Dendritic cell treated with granulocyte-macrophage colony-stimulating factor and Interleukin-4, amounts not matched to agents 40 ng/mL and 50 ng/mL, for 4 days (primary cell): Measurements from ENCODE around the gene DNAJB2.
"Not testable (repeated sequence)": the region's sequence is repeated elsewhere in the genome, so short reads cannot be mapped to it uniquely, and the experiment has no call there.

Experiments used
- H3K27ac Mint-ChIP-seq: one replicate; pipeline ENCODE4 v1.8.0; 2022; ENCODE audit warnings: mild to moderate bottlenecking, mixed read lengths
- H3K27me3 Mint-ChIP-seq: one replicate; pipeline ENCODE4 v1.8.0; 2022; ENCODE audit warnings: mild to moderate bottlenecking, mixed read lengths
- H3K36me3 Mint-ChIP-seq: one replicate; pipeline ENCODE4 v1.8.0; 2022; ENCODE audit warnings: low read depth, mixed read lengths
- H3K4me1 Mint-ChIP-seq: one replicate; pipeline ENCODE4 v1.8.0; 2022; ENCODE audit warnings: low read depth, mixed read lengths
- H3K4me3 Mint-ChIP-seq: one replicate; pipeline ENCODE4 v1.8.0; 2022; ENCODE audit warnings: mild to moderate bottlenecking, moderate library complexity, mixed read lengths
- H3K9me3 Mint-ChIP-seq: one replicate; pipeline ENCODE4 v1.8.0; 2022; ENCODE audit warnings: mixed read lengths
- intact Hi-C: fragments of 100-400 bp; cut with micrococcal nuclease; formaldehyde crosslinking; loops from one replicate; pipeline ENCODE4 v1.15.0; 2022

The DNAJB2 gene

GRCh38 chr2:219284501-219285372 lies 5.6 kb downstream of the DNAJB2 start:
- Mint-ChIP-seq H3K4me1 (peaks cover 52% of the 10 kb centered on the region), H3K27ac (peak overlapping the region; percentile 44), H3K27me3 (peaks cover 1% of the 10 kb centered on the region), H3K36me3 (peaks cover 69% of the 10 kb centered on the region), H3K4me3 (no peak overlapping the region), H3K9me3 (no peaks in the 10 kb centered on the region)
- intact Hi-C loops: no loop called here

- Mint-ChIP-seq H3K4me1 (peaks cover 48% of the 10 kb centered on the region), H3K4me3 (no peak overlapping the region), H3K36me3 (peaks cover 63% of the 10 kb centered on the region), H3K9me3 (no peaks in the 10 kb centered on the region), H3K27me3 (peaks cover 6% of the 10 kb centered on the region), H3K27ac (peak overlapping the region; percentile 44)
- intact Hi-C loops: no loop called here
Observed at GRCh38 chr2:219285373-219285735, 6.2 kb downstream of the DNAJB2 start.

DNA sequence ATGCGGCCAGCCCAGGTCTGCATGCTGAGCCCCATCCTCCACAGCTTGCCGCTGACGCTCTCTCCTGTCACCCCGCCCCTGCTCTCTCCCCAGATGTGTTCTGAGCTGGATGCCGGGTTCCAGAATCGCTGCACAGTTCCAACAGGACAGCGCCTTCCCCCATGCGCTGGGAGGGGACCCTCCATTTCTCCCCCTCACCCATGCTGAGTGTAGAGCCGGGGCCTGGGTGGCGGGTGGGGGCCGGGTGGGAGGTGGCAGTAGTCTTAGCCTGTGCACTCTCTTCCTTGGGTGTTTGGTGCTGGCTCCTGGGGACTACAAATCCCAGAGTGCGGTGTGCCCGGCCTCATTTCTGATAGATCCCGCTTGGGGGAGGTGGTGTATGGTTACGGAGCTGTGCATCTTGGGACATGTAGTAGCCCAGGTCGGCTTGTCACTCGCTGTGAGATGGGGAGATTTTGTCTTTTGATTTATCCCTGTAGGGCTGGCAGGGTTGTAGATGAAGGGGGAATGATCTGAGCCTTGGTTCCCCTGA lies 6.8 kb downstream of the DNAJB2 start:
- intact Hi-C loops: no loop called here
- Mint-ChIP-seq H3K27ac (no peak overlapping the region), H3K27me3 (peaks cover 6% of the 10 kb centered on the region), H3K9me3 (no peaks in the 10 kb centered on the region), H3K4me1 (peaks cover 42% of the 10 kb centered on the region), H3K36me3 (peaks cover 57% of the 10 kb centered on the region), H3K4me3 (no peak overlapping the region)

- intact Hi-C loops: no loop called here
- peaks cover 36% of the 10 kb centered on the region for H3K4me1 Mint-ChIP-seq
- H3K36me3 Mint-ChIP-seq: peaks cover 51% of the 10 kb centered on the region
- H3K27ac Mint-ChIP-seq: no peak overlapping the region
- H3K27me3 Mint-ChIP-seq: peaks cover 6% of the 10 kb centered on the region
- H3K4me3 Mint-ChIP-seq: no peak overlapping the region
- H3K9me3 Mint-ChIP-seq: no peaks in the 10 kb centered on the region
Observed at GRCh38 chr2:219286436-219287115, 7.4 kb downstream of the DNAJB2 start.

DNA sequence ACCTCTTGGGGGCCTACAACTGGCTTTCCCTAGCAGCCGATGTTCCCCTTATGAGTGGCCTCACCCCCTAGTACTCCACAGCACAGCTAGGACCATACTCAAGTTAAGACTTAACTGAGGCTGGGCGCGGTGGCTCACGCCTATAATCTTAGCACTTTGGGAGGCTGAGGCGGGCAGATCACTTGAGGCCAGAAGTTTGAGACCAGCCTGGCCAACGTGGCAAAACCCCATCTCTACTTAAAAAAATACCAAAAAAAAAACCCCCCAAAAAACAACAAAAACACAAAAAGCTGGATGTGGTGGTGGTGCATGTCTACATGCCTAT lies 7.9 kb downstream of the DNAJB2 start:
- intact Hi-C loops, H3K4me3 Mint-ChIP-seq, H3K9me3 Mint-ChIP-seq, H3K27me3 Mint-ChIP-seq, H3K27ac Mint-ChIP-seq: not testable (repeated sequence)
- Mint-ChIP-seq H3K4me1 (peaks cover 32% of the 10 kb centered on the region), H3K36me3 (peaks cover 46% of the 10 kb centered on the region)

DNA sequence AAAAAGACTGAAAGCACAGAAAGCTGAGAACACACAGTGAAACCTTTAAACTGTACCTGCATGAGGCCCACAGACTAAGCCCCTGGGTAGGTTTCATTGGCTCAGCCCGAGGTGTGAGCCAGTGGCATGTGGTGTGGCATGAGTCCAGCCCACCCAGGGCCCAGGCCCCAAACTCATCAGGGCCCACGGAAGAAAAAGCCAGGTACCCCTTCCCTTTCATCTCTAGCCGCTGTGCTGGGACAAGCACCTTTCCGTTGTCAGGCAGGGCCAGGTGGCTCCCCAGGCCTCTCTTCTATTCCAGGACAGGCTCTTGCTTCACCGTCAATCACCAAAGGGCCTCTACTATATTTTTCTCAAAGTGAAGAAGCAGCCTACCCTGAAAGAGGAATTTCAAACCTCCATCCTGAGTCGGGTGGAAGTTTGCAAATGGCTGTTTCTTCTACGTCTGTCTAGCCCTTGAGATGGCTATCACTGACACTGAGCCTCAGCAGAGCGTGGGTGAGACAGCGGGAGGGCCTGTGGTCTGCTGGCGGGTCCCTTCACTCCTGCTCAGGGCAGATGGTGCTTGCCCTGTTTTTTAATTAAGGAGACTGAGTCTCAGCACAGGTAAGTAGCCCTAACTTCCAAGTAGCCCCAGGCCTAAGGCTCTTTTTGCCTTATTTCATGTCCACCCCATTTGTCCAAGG lies 8.6 kb downstream of the DNAJB2 start:
- Mint-ChIP-seq H3K27ac (no peak overlapping the region), H3K36me3 (peaks cover 40% of the 10 kb centered on the region), H3K4me3 (no peak overlapping the region), H3K9me3 (no peaks in the 10 kb centered on the region), H3K4me1 (peaks cover 30% of the 10 kb centered on the region), H3K27me3 (peaks cover 9% of the 10 kb centered on the region)
- intact Hi-C loops: no loop called here

DNA sequence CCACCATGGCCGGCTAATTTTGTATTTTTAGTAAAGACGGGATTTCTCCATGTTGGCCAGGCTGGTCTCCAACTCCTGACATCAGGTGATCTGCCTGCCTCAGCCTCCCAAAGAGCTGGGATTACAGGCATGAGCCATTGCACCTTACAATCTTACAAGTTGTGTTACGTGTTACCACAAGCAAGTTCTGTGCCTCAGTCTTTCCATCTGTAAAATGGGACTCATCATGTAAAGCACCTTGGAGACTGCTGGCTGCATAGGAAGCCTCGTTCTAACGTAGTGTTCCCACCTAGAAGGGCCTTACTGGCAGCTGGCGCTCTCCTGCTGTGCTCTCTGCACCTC lies 10.0 kb downstream of the DNAJB2 start:
- intact Hi-C loops: no loop called here
- Mint-ChIP-seq H3K4me3 (no peak overlapping the region), H3K27me3 (peaks cover 20% of the 10 kb centered on the region), H3K4me1 (peaks cover 29% of the 10 kb centered on the region), H3K9me3 (no peaks in the 10 kb centered on the region), H3K36me3 (peaks cover 25% of the 10 kb centered on the region), H3K27ac (no peak overlapping the region)

DNA sequence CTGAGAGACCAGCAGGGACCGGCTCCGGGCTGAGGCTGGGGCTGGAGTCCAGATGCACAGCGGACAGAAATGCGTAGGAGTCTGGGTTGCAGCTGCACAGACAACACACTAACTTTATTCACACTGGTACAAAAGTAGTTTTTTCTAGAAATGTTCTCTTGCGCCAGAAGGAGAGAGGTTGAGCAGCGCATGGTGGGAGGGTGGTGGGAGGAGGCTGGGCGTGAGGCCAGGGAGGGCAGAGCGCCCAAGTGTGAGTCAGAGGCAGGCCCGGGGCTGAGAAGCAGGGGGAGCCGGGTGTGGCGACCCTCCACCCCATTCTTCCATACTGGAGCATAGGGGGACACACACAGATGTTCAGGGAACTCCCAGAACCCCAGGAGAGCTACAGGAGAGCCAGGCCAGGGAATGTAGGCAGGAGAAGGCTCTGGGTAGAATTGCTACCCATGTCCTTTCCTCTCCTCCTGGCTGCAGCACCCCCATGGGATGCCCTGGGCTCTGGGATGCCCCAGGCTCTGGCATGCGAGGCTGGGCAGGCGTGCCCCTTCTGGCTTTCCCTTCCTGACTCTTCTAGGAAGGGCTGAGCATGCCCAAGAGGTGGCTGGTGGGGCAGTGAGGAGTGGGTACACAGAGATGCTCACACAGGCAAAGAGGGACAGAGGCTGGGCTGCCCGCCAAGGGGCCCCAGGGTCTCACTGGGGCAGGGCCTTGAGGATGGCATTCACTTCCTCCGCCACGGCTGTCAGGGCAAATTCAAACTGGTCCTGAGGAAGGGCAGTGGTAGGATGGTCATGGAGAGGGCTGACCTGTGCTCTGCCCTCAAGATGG lies 10.6 kb downstream of the DNAJB2 start:
- intact Hi-C loops: no loop called here
- peaks cover 34% of the 10 kb centered on the region for H3K4me1 Mint-ChIP-seq
- peaks cover 24% of the 10 kb centered on the region for H3K27me3 Mint-ChIP-seq
- no peaks in the 10 kb centered on the region for H3K9me3 Mint-ChIP-seq
- peaks cover 19% of the 10 kb centered on the region for H3K36me3 Mint-ChIP-seq
- no peak overlapping the region for H3K27ac Mint-ChIP-seq
- no peak overlapping the region for H3K4me3 Mint-ChIP-seq

DNA sequence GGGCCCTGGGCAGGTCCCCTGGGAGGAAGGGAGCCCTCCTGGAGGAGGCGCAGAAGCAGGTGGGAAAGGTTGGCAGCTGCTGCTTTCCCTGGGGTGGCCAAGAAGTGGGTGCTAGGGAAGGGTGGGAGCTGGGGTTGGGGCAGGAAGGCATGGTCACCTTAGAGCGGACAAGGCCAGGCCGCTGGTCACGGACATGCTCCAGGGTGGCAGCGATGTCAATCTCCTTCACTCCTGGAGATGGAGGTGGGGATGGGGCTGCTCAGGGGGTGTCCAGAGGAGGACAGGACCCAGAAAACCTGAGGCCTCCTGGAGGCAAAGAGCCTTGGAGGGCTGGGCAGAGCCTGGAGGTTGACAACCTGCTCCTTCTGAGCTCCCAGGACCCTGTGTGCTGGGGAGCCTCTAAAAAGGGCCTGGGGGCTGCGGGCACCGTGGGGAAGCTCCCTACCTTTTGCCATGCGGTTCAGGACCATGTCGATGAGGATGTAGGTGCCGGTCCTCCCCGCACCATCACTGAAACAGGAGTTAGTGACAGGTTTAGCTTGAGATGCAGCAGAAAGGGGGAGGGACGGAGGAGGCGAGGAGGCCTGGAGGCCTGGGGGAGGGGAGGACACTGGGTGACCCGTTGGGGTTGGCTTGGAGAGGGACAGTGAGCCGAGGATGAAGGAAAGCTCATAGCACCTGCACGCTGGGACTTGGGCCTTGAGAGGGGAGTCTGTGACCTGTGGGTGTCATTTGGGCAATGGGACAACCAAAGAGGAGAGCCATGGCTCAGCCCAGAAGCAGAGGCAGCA lies 11.4 kb downstream of the DNAJB2 start:
- H3K36me3 Mint-ChIP-seq: peaks cover 11% of the 10 kb centered on the region
- intact Hi-C loops: no loop called here
- H3K4me3 Mint-ChIP-seq: no peak overlapping the region
- H3K27ac Mint-ChIP-seq: no peak overlapping the region
- peaks cover 29% of the 10 kb centered on the region for H3K4me1 Mint-ChIP-seq
- H3K27me3 Mint-ChIP-seq: peaks cover 30% of the 10 kb centered on the region
- no peaks in the 10 kb centered on the region for H3K9me3 Mint-ChIP-seq

DNA sequence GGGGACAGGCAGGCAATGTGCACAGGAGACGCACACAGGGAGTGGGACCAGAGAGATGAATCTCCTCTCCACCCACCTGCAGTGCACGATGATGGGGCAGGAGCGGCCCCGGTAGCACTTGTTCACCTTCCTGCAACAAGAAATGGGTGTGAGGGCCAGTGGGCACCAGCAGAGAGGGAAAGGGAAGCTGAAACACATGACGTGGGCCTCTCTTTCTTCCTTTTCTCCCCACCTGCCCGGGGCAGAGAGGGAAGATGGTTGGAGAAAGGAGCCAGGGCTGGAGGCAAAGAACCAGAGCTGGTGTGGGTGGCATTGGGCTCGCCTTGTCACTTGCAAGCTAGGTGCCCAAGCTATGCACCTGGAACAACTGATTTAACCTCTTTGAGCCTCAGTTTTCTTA lies 12.2 kb downstream of the DNAJB2 start:
- no peak overlapping the region for H3K4me3 Mint-ChIP-seq
- peaks cover 36% of the 10 kb centered on the region for H3K27me3 Mint-ChIP-seq
- peaks cover 21% of the 10 kb centered on the region for H3K4me1 Mint-ChIP-seq
- intact Hi-C loops: no loop called here
- H3K9me3 Mint-ChIP-seq: no peaks in the 10 kb centered on the region
- H3K36me3 Mint-ChIP-seq: peaks cover 3% of the 10 kb centered on the region
- H3K27ac Mint-ChIP-seq: no peak overlapping the region

- H3K9me3 Mint-ChIP-seq: no peaks in the 10 kb centered on the region
- peaks cover 38% of the 10 kb centered on the region for H3K27me3 Mint-ChIP-seq
- H3K36me3 Mint-ChIP-seq: no peaks in the 10 kb centered on the region
- intact Hi-C loops: no loop called here
- H3K27ac Mint-ChIP-seq: no peak overlapping the region
- H3K4me3 Mint-ChIP-seq: no peak overlapping the region
- H3K4me1 Mint-ChIP-seq: peaks cover 17% of the 10 kb centered on the region
Observed at GRCh38 chr2:219291910-219292490, 12.8 kb downstream of the DNAJB2 start.

- Mint-ChIP-seq H3K9me3 (no peaks in the 10 kb centered on the region), H3K27me3 (peaks cover 45% of the 10 kb centered on the region), H3K4me1 (peaks cover 17% of the 10 kb centered on the region), H3K36me3 (no peaks in the 10 kb centered on the region), H3K4me3 (no peak overlapping the region), H3K27ac (no peak overlapping the region)
- intact Hi-C loops: no loop called here
Observed at GRCh38 chr2:219292616-219293015, 13.4 kb downstream of the DNAJB2 start.
